NT2/D1 (cell line): ENCODE measurements around the gene SLC39A11.

Experiments used
- YY1 ChIP-seq: IDR thresholded peaks from 2 replicates; pipeline ENCODE4 v1.6.1; 2011; ENCODE audit not compliant: insufficient read length, insufficient read depth
- ZNF274 ChIP-seq: IDR thresholded peaks from 2 replicates; pipeline ENCODE4 v1.6.1; 2011; ENCODE audit warnings: mild to moderate bottlenecking, low read depth, low read length

GRCh38 chr17:72884066-72884465, 208.4 kb downstream of the SLC39A11 start:
- no peak for TF ChIP-seq YY1
- no peak for TF ChIP-seq ZNF274
